PC-9 (cell line): ENCODE measurements around the gene SLC6A6.
A peak's percentile ranks its signal among the peaks of the same experiment; 100 is the strongest.

Experiments used
- EZH2 ChIP-seq: fragments of 200-600 bp; sonication (generic); IDR thresholded peaks from 2 replicates; pipeline ENCODE4 v1.8.0; 2017; ENCODE audit warnings: antibody characterized with exemption, low read depth
- TF ChIP-seq, protein P1 (sequence below): fragments of 200-600 bp; sonication (generic); conservative IDR thresholded peaks from 2 replicates; pipeline ENCODE4 v1.6.1; 2017; ENCODE audit warnings: mixed run types, antibody characterized with exemption, mild to moderate bottlenecking, moderate library complexity

DNA sequence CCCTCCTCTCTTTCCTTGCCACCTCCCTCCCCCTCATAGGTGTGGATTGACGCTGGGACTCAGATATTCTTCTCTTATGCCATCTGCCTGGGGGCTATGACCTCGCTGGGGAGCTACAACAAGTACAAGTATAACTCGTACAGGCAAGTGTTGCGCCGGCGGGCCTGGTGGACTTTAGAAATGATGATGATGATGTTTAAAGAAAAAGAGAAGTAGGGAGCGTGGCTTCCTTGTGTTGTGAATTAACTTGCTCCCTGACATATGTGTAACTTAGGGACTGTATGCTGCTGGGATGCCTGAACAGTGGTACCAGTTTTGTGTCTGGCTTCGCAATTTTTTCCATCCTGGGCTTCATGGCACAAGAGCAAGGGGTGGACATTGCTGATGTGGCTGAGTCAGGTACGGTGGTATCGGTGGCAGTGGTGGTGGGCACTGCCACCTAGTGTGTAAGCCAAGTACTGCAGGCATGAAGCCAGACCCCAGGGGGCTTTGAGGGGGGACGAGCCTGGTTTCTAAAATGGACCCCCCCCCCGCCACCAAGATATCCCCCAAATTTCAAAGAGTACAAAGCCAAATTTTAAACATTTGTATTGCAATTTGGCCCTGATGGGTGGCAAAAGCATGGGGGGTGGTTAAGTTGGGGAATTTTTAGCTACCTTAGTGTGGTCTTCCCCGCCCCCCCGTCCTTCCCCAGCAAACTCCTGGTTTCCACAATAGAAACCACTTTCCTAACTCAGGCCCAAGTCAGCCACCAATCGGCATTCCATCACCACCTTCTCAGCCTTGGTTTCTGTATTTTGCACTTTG is 65.6 kb downstream of the SLC6A6 start:
- TF ChIP-seq EZH2, result no peak
- TF ChIP-seq, protein P1, sequence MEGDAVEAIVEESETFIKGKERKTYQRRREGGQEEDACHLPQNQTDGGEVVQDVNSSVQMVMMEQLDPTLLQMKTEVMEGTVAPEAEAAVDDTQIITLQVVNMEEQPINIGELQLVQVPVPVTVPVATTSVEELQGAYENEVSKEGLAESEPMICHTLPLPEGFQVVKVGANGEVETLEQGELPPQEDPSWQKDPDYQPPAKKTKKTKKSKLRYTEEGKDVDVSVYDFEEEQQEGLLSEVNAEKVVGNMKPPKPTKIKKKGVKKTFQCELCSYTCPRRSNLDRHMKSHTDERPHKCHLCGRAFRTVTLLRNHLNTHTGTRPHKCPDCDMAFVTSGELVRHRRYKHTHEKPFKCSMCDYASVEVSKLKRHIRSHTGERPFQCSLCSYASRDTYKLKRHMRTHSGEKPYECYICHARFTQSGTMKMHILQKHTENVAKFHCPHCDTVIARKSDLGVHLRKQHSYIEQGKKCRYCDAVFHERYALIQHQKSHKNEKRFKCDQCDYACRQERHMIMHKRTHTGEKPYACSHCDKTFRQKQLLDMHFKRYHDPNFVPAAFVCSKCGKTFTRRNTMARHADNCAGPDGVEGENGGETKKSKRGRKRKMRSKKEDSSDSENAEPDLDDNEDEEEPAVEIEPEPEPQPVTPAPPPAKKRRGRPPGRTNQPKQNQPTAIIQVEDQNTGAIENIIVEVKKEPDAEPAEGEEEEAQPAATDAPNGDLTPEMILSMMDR, result peak; percentile 93
